Measurements from ENCODE around the gene CD79B. TPM values are rescaled to one million over a fixed set of nuclear protein-coding genes. Genes with fewer than 3 reads are reported as not detected.
A peak's percentile ranks its signal among the peaks of the same experiment; 100 is the strongest.

Gene CD79B
- total and polyA plus RNA-seq, 2 of the 13 experiments (the other 11 are each of a cell fraction or from before 2014, with no cell fraction given), result not detected

- TF ChIP-seq GTF3A (CRISPR knock-in tag; conservative IDR thresholded peaks at IDR 0.05) (no peak), ZNF660 (CRISPR knock-in tag; IDR thresholded peaks at IDR 0.05; ENCODE audit: borderline replicate concordance, low read depth) (no peak), REXO4 (CRISPR knock-in tag; IDR thresholded peaks at IDR 0.05; ENCODE audit: borderline replicate concordance) (no peak), ZMYM3 (CRISPR knock-in tag; IDR thresholded peaks at IDR 0.05) (peak; percentile 89), GZF1 (CRISPR knock-in tag; IDR thresholded peaks at IDR 0.05) (no peak), STAT6 (CRISPR knock-in tag; IDR thresholded peaks at IDR 0.05; ENCODE audit: borderline replicate concordance) (no peak), ZNF746 (CRISPR knock-in tag; IDR thresholded peaks at IDR 0.05) (no peak), ARNTL (CRISPR knock-in tag; IDR thresholded peaks at IDR 0.05) (no peak), ZNF549 (CRISPR knock-in tag; IDR thresholded peaks at IDR 0.05) (no peak), ATF2 (CRISPR knock-in tag; IDR thresholded peaks at IDR 0.05) (no peak), TOE1 (CRISPR knock-in tag; IDR thresholded peaks at IDR 0.05) (no peak), FOSL2 (CRISPR knock-in tag; IDR thresholded peaks at IDR 0.05) (no peak), ZNF614 (CRISPR knock-in tag; IDR thresholded peaks at IDR 0.05; ENCODE audit: borderline replicate concordance) (no peak), U2AF2 (IDR thresholded peaks at IDR 0.05; ENCODE audit: low read depth, low read length) (no peak), ATRX (CRISPR knock-in tag; IDR thresholded peaks at IDR 0.05; ENCODE audit: borderline replicate concordance) (no peak), ELF4 (CRISPR knock-in tag; IDR thresholded peaks at IDR 0.05; ENCODE audit: borderline replicate concordance) (no peak), DBP (CRISPR knock-in tag; IDR thresholded peaks at IDR 0.05; ENCODE audit: not compliant biosample characterization) (no peak), ZNF18 (CRISPR knock-in tag; IDR thresholded peaks at IDR 0.05; ENCODE audit: insufficient replicate concordance) (no peak), SKI (IDR thresholded peaks at IDR 0.05; ENCODE audit: partially characterized antibody) (peak; percentile 15)
- TF ChIP-seq, protein P1, sequence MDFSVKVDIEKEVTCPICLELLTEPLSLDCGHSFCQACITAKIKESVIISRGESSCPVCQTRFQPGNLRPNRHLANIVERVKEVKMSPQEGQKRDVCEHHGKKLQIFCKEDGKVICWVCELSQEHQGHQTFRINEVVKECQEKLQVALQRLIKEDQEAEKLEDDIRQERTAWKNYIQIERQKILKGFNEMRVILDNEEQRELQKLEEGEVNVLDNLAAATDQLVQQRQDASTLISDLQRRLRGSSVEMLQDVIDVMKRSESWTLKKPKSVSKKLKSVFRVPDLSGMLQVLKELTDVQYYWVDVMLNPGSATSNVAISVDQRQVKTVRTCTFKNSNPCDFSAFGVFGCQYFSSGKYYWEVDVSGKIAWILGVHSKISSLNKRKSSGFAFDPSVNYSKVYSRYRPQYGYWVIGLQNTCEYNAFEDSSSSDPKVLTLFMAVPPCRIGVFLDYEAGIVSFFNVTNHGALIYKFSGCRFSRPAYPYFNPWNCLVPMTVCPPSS (IDR thresholded peaks at IDR 0.05), result no peak
Measured at GRCh38 chr17:63944736-63945499, 12.8 kb upstream of the CD79B start (continued).
